ENCODE data around the gene INHBB.
A peak's percentile ranks its signal among the peaks of the same experiment; 100 is the strongest.

The INHBB gene

DNA sequence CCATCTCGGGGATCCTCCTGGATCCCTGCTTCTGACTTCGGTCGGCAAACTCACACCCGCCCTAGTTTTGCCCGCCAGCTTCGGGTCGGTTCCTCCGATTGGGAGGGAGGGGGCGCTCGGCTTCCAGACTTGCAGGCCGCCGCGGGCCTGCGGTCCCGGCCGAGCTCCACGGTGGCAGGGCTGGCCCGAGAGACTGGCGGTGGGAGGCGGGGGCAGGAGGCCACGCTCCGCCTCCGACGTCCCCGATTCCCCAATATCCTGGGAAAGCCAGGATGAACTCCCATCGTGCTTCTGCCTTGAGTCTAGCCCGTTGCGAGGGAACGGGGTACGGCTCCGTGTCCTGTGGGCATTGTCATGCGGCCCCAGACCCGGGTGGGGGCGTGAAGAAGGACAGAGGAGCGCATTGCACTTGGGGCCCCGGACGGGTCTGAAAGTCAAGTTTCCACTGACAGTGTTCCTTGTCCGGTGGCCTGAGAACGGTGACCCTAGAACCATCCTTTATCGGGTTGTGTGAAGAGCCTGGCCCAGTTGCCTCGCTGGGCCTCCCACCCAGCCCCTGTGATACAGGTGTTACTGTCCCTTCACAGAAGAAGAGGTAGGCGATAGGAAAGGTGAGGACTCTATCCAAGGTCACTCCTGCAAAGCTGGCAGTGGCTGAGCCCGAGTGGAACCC is 2.4 kb upstream of the INHBB start:
- DNase-seq: peak; percentile 25

DNA sequence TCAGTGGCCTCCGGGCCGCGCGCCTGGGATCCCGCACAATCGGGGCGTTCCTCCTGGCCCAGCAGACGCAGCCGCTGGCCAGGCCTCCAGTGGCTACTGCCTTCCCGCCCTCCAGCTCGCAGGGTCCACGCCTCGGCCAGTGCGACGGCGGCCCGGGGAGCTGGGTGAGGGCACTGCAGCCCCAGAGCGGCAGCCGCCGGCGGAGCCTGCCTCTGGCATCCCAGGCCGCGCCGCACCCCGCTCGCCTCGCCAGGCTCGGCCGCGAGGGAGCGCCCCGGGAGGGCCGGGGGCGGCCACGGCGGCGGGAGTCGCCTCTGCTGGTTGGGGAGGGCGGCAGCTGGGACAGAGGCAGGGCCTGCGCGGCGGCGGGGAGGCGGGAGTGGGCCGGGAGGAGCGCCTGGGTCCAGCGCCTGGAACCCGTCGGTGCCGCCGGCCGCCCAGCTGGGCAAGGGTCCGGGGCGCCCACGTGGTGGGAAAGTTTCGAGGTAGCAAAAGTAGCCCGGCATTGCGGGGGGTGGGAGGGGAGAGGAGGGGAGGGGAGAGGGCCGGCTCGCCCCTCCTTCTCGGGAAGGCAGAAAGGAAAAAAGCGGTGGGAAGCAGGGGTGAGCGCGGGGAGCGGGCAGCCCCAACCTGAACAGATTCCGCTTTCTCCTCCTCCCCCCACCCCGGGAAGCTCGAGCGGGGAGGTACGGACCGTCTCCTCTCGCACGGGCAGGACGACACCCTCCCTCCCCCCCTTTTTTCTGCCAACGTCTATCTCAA is 1.5 kb upstream of the INHBB start:
- DNase-seq: no peak

DNA sequence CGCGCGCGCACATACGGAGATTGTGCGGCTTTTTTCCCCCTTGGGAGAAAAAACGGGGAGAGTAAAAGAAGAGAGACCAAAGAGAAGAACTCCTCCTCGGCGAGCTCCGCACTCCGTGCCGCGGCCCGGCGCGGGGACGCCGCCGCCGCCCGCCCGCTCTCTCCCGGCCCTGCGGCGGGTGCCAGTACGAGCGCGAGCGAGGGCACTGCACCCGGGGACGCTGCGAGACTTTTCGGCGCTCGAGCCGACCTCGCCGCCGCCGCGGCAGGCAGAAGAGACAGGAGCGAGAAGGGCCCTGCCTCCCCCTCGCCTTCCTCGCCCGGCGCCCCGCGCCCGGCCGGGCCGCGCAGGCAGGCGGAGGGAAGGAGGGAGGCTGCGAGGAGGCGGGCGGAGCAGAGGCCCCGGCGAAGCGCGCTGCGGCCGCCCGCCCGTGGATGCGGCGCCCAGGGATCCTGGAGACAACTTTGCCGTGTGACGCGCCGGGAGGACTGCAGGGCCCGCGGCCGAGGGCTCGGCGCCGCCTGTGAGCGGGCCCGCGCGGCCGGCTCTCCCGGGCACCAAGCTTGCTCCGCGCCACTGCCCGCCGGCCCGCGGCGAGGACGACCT is 857 bp upstream of the INHBB start:
- peak; percentile 6 for DNase-seq

DNA sequence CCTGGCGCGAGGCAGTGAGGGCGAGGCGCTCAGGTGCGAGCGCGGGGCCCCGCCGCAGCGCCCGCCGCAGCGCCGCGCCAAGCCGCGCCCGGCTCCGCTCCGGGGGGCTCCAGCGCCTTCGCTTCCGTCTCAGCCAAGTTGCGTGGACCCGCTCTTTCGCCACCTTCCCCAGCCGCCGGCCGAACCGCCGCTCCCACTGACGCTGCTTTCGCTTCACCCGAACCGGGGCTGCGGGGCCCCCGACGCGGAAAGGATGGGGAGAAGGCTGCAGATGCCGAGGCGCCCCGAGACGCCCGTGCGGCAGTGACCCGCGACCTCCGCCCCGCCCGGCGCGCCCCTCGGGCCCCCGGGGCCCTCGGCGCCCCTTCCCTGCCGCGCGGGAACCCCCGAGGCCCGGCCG is 328 bp upstream of the INHBB start:
- DNase-seq: no peak

DNA sequence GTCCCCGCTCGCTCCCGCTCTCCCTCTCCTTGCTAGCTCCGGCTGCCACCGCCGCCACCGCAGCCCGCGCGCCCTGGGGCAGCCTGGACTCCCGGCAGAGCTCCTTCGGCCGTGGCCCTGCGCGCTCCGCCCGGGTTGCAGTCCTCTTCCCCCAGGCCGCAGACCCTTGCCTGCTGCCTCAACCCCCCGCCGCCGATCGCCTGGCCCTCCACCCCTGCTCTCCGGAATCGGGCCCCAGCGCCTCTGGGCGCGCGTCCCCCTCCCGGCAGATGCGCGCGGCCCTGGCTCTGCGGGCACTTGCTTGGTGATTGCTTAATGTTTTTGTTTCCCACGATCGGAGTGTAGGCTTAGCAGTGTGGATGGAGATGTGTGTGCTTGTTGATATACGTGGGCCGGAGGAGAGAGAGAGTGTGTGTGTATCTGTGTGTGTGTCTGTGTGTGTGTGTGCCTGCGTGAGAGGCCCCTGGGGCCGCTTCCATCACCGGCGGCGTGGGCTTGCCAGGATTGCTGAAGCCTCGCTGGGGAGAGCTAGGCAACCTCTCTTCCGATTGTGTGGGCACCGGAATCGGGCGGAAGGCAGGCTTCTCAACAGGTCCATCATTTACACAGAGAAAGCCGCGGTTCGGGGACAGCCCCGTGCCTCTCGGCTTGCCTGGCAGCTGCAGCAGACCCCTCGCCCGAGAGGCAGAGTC is 877 bp downstream of the INHBB start:
- no peak for DNase-seq

DNA sequence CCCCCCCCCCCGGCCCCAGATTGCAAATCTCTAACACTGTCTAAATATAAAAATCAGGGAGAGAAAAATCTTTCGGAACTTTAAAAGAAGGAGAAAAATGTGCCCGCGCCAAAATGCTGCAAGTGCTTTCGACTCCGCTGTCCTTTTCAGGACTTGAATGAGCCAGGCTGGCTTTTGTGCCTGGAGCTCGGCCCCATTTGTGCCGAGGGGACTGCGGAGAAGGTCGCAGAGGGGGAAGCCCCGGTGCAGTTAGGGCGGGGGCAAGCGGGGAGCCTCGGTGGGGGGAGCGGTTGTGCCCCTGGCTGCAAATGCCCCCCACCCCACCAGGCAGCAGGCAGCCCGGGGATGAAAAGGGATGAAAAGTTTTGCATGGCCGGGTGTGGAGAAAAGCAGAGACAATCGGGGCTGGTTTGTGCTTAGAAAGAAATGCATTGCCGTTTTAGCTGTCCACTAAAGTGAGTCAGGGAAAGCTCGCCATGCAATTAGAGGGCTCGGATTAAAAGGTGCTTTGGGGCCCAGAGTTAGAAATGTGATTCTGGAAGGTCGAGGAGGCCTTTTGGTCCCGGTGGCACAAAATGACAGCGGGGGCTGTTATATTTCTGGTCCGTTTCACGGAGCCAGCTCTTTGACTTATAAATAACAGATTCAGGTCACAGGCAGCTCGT is 1.6 kb downstream of the INHBB start:
- no peak for DNase-seq

DNA sequence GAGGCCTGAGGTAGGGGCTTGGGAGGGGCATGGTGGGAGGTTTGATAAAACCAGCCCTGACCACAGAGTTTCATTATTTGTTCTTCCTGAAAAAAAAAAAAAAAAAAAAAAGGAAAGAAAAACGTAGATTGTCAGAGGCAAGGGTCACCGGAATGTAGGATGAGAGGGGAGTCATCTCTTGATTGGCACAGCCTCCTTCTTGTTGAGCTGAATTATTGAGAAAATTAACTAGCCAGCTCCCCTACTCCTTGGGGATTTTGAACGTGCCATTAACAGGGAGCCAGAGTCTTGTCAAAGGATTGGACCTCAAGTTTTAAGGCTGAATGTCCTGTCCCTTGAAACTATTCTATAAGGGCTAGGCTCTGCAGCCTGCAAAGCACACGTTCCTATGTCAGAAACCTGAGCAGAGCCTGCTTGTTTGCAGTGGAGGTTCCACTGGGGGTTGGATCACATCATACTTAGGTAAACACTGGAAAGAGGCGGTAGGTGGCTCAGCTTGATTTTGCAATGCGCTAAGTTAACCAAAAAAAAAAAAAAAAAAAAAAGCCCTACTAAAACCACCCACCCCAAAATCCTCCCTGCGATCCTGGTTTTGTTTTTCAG is 2.3 kb downstream of the INHBB start:
- DNase-seq: no peak

DNA sequence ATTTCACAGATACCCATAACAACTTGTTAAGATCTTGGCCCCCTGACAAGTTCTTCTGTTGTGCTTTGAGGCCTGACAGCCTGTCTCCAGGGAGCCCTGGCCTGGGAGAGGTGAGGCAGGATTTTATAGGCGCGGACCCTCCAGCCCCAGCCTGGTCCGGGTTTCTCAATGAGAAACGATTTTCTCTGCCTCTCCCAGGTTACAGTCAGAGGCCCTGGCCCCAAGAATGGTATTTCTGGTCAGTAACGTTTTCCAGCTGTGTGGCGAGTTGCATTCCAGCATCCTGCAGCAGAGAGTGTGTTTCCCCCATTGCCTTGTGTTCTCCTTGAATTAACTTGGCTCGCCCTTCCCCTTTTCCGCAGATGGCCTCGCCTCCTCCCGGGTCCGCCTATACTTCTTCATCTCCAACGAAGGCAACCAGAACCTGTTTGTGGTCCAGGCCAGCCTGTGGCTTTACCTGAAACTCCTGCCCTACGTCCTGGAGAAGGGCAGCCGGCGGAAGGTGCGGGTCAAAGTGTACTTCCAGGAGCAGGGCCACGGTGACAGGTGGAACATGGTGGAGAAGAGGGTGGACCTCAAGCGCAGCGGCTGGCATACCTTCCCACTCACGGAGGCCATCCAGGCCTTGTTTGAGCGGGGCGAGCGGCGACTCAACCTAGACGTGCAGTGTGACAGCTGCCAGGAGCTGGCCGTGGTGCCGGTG is 3.0 kb downstream of the INHBB start:
- DNase-seq: no peak

DNA sequence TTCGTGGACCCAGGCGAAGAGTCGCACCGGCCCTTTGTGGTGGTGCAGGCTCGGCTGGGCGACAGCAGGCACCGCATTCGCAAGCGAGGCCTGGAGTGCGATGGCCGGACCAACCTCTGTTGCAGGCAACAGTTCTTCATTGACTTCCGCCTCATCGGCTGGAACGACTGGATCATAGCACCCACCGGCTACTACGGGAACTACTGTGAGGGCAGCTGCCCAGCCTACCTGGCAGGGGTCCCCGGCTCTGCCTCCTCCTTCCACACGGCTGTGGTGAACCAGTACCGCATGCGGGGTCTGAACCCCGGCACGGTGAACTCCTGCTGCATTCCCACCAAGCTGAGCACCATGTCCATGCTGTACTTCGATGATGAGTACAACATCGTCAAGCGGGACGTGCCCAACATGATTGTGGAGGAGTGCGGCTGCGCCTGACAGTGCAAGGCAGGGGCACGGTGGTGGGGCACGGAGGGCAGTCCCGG is 3.5 kb downstream of the INHBB start:
- DNase-seq: no peak

DNA sequence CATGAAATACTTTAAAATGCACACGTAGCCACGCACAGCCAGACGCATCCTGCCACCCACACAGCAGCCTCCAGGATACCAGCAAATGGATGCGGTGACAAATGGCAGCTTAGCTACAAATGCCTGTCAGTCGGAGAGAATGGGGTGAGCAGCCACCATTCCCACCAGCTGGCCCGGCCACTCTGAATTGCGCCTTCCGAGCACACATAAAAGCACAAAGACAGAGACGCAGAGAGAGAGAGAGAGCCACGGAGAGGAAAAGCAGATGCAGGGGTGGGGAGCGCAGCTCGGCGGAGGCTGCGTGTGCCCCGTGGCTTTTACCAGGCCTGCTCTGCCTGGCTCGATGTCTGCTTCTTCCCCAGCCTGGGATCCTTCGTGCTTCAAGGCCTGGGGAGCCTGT is 4.1 kb downstream of the INHBB start:
- DNase-seq: no peak

DNA sequence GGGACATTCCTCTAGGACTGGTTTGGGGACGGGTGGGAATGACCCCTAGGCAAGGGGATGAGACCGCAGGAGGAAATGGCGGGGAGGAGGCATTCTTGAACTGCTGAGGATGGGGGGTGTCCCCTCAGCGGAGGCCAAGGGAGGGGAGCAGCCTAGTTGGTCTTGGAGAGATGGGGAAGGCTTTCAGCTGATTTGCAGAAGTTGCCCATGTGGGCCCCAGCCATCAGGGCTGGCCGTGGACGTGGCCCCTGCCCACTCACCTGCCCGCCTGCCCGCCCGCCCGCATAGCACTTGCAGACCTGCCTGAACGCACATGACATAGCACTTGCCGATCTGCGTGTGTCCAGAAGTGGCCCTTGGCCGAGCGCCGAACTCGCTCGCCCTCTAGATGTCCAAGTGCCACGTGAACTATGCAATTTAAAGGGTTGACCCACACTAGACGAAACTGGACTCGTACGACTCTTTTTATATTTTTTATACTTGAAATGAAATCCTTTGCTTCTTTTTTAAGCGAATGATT is 4.9 kb downstream of the INHBB start:
- no peak for DNase-seq

DNA sequence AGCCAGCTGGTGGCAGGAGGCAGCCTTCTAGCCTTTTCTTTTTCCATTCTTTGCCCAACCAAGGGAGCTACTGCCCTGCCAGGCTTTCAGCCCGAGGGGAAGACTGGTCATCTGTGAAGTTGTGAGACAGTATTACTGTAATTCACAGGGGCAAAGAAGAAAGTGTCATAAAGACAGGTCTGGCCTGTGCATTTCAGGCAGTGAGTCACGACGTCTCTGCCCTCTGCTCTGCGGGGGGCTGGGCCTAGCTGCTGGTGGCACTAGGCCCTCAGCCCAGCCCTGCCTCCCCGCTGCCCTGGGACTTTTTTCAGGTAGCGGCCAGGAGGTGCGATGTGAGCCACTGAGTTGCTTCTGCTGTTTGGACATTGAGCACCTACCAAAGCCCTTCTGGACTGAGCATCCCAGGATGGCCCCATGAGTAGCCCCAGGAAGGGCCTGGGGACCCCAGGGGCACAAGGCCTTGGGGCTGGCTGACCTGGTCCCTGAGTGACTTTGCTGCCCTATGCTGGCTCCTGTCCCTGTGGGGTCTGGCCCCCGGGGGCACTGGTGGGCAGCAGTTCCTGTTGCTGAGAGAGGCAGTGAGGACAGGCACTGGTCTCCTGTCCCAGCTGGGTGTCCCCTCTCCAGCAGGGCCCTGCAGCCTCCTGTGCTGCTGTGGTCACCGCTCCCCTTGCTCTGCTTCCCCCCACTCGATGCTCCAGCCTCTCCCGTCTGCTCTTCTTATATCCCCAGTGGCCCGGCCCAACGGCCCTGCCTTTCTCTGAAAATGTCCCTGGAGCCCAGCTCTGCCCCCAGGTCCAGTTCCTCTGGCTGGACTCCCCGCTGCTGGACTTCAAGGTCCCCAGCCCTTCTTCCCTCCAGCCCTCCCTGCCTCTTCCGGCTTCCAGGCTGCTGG is 7.0 kb downstream of the INHBB start:
- DNase-seq: no peak

DNA sequence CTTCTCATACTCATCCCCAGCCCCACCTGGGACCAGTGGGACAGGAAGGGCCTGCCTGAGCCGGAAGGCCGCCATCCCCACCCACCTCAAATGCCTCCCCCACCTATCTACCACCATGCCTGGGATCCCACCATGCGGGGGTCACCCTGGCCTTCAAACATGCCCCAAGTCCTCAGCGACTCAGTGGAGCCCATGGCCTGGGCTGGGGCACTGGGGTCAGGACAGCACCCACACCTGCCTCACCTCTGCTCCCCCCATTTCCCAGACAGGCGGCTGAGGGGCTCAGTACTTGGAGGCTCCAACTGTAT is 7.6 kb downstream of the INHBB start:
- no peak for DNase-seq

DNA sequence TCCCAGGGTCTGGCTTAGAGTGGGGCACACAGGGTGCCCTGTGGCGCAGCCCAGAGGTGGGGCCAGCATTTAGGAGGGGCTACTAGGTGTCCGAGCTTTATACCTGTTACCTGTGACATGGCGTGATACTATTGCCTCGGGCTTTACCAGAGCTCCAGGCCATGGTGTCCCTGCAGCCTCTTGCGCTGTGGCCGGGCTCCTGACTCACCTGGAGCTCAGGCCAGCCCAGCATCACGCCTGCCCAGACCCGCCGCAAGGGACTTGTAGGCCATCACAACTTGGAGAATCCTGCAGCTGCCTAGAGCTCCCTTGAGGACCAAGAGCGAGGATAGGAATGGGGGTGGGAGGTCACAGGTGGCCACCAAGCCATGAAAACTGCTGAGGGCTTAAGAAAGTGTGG is 8.0 kb downstream of the INHBB start:
- no peak for DNase-seq

DNA sequence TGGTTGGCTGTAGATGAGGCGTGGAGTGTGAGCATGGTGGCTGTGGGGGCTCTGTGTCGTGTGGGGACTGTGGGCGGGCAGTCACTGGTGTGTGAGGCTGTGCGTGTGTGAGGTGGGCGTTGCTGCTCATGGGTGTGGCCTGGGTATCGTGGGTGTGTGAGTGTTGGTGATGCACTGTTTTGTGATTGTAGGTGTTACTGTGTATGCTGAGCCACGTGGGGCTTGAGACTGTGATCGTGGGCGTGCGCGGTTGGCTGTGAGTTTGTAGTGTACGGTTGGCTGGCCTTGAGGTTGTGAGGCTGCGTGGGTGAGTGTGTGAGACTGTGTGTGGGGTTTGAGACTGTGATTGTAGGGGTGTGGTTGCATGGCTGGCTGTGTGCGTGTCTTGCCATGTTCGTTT is 8.5 kb downstream of the INHBB start:
- DNase-seq: no peak

DNA sequence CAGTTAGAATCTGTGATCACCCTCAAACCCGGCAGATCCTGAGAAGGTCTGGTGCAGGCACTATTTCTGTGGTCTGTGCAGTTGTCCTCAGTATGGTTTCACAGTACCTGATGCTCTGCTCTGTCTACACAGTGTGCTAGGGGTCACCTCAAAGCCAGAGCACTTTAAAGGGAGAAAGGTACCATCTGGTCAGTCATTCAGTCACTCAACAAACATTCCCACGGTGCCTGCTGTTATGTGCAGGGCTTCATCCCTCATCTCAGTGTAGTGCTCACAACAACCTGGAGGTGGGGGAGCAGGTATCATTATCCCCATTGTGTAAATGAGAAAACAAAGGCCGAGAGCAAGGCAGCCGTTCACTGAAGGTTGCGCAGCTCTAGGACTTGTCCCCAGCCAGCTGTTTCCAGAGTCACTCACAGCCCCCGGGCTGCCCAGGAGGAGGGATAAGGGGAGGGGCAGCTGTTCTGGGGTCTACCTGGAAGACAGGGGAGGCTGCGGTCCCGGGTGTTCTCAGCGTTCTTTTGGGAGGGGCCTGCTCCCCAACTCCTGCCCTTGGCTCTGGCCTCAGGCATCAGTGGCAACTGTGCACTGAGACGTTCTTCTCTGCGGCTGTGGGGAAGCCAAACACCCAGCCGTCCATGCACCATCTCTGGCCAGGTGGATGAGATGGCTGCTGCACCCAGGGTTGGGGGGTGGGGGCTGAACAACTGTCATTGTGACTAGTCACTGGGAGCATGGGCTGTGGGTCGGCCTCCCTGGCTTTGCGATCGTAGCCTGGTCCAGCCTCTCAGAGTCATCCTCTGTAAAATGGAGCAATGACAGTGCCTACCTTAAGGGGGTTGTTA is 9.2 kb downstream of the INHBB start:
- DNase-seq: no peak

DNA sequence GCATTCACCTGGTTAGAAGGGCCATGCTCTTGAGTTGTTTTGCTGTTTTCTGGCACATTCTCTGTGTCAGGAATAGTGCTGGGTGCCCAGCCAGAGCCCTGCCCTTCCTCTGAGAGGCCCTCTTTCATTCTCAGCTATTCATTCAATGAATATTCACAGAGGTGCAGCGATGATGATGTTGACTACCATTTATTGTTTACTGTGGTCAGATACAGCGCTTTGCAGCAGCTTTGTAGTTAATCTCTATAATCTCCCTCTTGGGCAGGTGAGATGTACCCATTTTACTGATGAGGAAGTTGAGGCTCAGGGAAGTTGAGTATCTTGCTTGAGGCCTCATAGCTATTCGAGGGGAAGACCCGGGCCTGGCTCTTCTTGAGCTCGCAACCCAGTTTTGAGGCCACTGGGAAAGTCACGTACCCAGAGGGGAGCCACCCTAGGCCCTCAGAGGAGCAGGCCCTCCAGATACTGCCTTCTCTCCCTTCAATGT is 9.9 kb downstream of the INHBB start:
- DNase-seq: no peak

DNA sequence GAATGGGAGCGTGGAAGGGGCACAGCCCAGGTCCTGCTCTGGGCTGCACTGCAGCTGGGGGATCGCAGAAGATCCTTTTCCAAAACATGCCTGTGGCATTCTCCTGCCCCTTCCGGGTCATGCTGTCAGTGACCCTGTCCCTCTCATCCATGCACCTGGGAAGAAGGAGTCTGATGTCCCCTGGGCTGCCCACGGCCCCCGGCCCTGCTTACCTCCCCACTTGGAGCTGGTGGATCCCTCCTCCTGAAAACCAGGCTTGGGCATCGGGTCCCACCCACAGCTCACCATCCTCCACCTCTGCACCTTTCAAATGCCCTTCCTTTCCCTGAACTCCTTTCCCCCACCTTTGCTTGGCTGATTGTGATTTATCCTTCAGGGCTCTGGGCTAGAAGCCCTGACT is 11.8 kb downstream of the INHBB start:
- DNase-seq: no peak

DNA sequence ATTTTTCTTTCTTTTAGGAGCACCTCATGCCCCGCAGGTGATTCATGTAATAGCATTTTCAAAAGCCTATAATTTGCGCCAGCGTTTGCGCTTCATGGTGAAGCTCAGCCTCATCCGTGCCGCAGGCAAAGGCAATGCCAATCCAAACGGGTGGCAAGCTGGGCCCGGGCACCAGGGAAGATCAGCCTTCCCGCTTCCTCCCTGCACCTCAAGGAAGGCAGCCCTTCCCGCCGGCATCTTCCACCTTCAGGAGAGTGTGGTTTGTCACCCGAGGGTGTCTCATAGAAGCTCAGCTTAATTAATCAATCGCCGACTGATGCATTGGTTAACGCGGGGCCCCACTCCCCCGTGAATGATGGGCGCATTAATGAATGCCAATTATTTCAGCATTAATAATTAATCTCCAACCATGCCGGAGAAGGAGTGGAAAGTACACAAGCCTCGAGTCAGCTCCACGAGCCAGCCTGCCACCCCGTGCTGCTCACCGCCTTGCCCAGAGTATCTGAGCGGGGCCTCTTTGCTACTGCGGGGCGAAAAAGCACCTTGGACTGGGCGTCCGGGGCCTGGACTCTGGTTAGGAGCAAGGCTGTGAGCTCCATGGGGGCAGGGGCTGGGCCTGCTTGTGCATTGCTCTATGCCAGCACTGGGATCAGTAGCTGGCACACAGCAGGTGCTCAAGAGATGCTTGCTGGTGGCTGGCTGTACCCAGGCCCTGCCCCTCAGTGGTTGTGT is 13.0 kb downstream of the INHBB start:
- DNase-seq: no peak

All from GDM1 (cell line).